GM23338 (cell line): ENCODE data around the gene DIP2B. TPM values are rescaled to one million over a fixed set of nuclear protein-coding genes. Genes with fewer than 3 reads are reported as not detected.

Experiments used
- ATAC-seq: fragments of 200-7000 bp; cut with Tn5 transposase; 3 replicates; pipeline ENCODE4 v1.9.1; 2020
- DNase-seq: peaks from one replicate; pipeline ENCODE4 v3.0.0-alpha.2; 2015; ENCODE audit warnings: low spot score
- H2AFZ ChIP-seq: fragments of 200-600 bp; sonication (generic); 2 replicates; pipeline ENCODE4 v1.8.0; 2016; ENCODE audit warnings: antibody characterized with exemption, mild to moderate bottlenecking, moderate library complexity
- H3F3A ChIP-seq: fragments of 200-600 bp; sonication (generic); replicated peaks from 2 replicates; pipeline ENCODE4 v1.8.0; 2017; ENCODE audit warnings: antibody characterized with exemption, mixed run types, low read depth
- H3K27ac ChIP-seq: fragments of 200-600 bp; sonication (generic); 2 replicates; pipeline ENCODE4 v1.6.1; 2016; ENCODE audit warnings: low read depth
- H3K27me3 ChIP-seq: fragments of 200-600 bp; sonication (generic); 2 replicates; pipeline ENCODE4 v1.8.0; 2016; ENCODE audit warnings: mild to moderate bottlenecking, mixed run types, moderate library complexity; ENCODE audit not compliant: insufficient read depth
- H3K36me3 ChIP-seq: fragments of 200-600 bp; sonication (generic); 2 replicates; pipeline ENCODE4 v1.8.0; 2016; ENCODE audit warnings: mild to moderate bottlenecking; ENCODE audit not compliant: insufficient read depth
- H3K4me1 ChIP-seq: fragments of 200-600 bp; sonication (generic); 2 replicates; pipeline ENCODE4 v1.8.0; 2016; ENCODE audit warnings: mild to moderate bottlenecking, moderate library complexity; ENCODE audit not compliant: insufficient read depth
- H3K4me2 ChIP-seq: fragments of 200-600 bp; sonication (generic); 2 replicates; pipeline ENCODE4 v1.7.1; 2017; ENCODE audit warnings: mixed run types
- H3K4me3 ChIP-seq: fragments of 200-600 bp; sonication (generic); 2 replicates; pipeline ENCODE4 v1.6.1; 2016; ENCODE audit warnings: mixed run types
- H3K79me2 ChIP-seq: fragments of 200-600 bp; sonication (generic); replicated peaks from 2 replicates; pipeline ENCODE4 v1.8.0; 2017; ENCODE audit warnings: mild to moderate bottlenecking; ENCODE audit not compliant: insufficient read depth
- H3K9me2 ChIP-seq: fragments of 200-600 bp; sonication (generic); 2 replicates; pipeline ENCODE4 v1.8.0; 2017; ENCODE audit not compliant: insufficient read depth
- H4K20me1 ChIP-seq: fragments of 200-600 bp; sonication (generic); replicated peaks from 2 replicates; pipeline ENCODE4 v1.8.0; 2017; ENCODE audit warnings: mild to moderate bottlenecking; ENCODE audit not compliant: insufficient read depth
- H3K27ac Mint-ChIP-seq: 2 replicates; pipeline ENCODE4 v1.8.0; 2020; ENCODE audit warnings: inconsistent platforms, mild to moderate bottlenecking, moderate library complexity, mixed read lengths
- H3K27me3 Mint-ChIP-seq: 3 replicates; pipeline ENCODE4 v1.8.0; 2022; ENCODE audit warnings: low read depth, mild to moderate bottlenecking, moderate library complexity, mixed read lengths, inconsistent platforms; ENCODE audit not compliant: insufficient read depth, poor library complexity
- H3K36me3 Mint-ChIP-seq: 3 replicates; pipeline ENCODE4 v1.8.0; 2021; ENCODE audit warnings: low read depth, mild to moderate bottlenecking, inconsistent platforms, moderate library complexity, mixed read lengths
- H3K4me1 Mint-ChIP-seq: 3 replicates; pipeline ENCODE4 v1.8.0; 2020; ENCODE audit warnings: mild to moderate bottlenecking, inconsistent platforms, mixed read lengths
- H3K4me3 Mint-ChIP-seq: 3 replicates; pipeline ENCODE4 v1.8.0; 2021; ENCODE audit warnings: moderate library complexity, mild to moderate bottlenecking, inconsistent platforms, mixed read lengths
- H3K9me3 Mint-ChIP-seq: 3 replicates; pipeline ENCODE4 v1.8.0; 2020; ENCODE audit warnings: moderate library complexity, mild to moderate bottlenecking, inconsistent platforms, mixed read lengths
- CREB1 ChIP-seq: fragments of 250-450 bp; sonication (Bioruptor Pico); IDR thresholded peaks from 2 replicates; pipeline ENCODE4 v1.5.0; 2020; ENCODE audit warnings: low read depth, mild to moderate bottlenecking, moderate library complexity
- CTCF ChIP-seq, 2 experiments: fragments of 200-600 bp in 1 of 2; sonication (generic) in 1 of 2; conservative IDR thresholded peaks; 2 replicates each; pipeline versions ENCODE4 v1.5.1 to v1.6.1; 2016 to 2017; ENCODE audit warnings: antibody characterized with exemption in 2 of 2, low read depth in 2 of 2, mild to moderate bottlenecking in 2 of 2, moderate library complexity in 1 of 2
- ETS1 ChIP-seq: IDR thresholded peaks from 2 replicates; pipeline ENCODE4 v1.6.1; 2016; ENCODE audit warnings: antibody characterized with exemption
- EZH2 ChIP-seq: fragments of 200-600 bp; sonication (generic); IDR thresholded peaks from one replicate; pipeline ENCODE4 v1.8.0; 2017; ENCODE audit warnings: antibody characterized with exemption, mild to moderate bottlenecking, low read depth; ENCODE audit not compliant: unreplicated experiment
- EZH2phosphoT487 ChIP-seq: fragments of 200-600 bp; sonication (generic); IDR thresholded peaks from one replicate; pipeline ENCODE4 v1.8.1; 2018; ENCODE audit warnings: antibody characterized with exemption; ENCODE audit not compliant: unreplicated experiment
- JUNB ChIP-seq: IDR thresholded peaks from one replicate; pipeline ENCODE4 v1.6.1; 2016; ENCODE audit warnings: antibody characterized with exemption; ENCODE audit not compliant: unreplicated experiment
- NANOG ChIP-seq: IDR thresholded peaks from 2 replicates; pipeline ENCODE4 v1.6.1; 2016; ENCODE audit warnings: antibody characterized with exemption, borderline replicate concordance
- POLR2AphosphoS5 ChIP-seq: IDR thresholded peaks from 2 replicates; pipeline ENCODE4 v1.6.1; 2016; ENCODE audit warnings: antibody characterized with exemption, low read depth
- ZNF114 ChIP-seq: fragments of 250-450 bp; sonication (Bioruptor Pico); IDR thresholded peaks from 2 replicates; pipeline ENCODE4 v1.5.0; 2020; ENCODE audit warnings: mild to moderate bottlenecking, moderate library complexity
- ZNF331 ChIP-seq: fragments of 250-450 bp; sonication (Bioruptor Pico); IDR thresholded peaks from 2 replicates; pipeline ENCODE4 v1.5.0; 2020; ENCODE audit warnings: low read depth, mild to moderate bottlenecking, moderate library complexity
- ZNF462 ChIP-seq: fragments of 250-450 bp; sonication (Bioruptor Pico); IDR thresholded peaks from 2 replicates; pipeline ENCODE4 v1.5.0; 2020; ENCODE audit warnings: mild to moderate bottlenecking, moderate library complexity
- polyA plus RNA-seq: library from polyadenylated mRNA; unstranded; fragments of >200 nt; fragmentation: Nextera tagmentation; extraction: Ambion mirVana; gene quantifications from 2 replicates; pipeline ENCODE4 v1.2.1, GENCODE V29; 2016
- total RNA-seq: library from RNA; depleted of rRNA; stranded (reverse); fragments of >200 nt; shearing (Covaris generic); gene quantifications from 2 replicates; pipeline ENCODE4 v1.2.3, GENCODE V29; 2014

Gene DIP2B
- total and polyA plus RNA-seq, 2 experiments from 2014 or later: 8.0 to 36.4 TPM

- TF ChIP-seq ZNF462 (no peak), CREB1 (CRISPR knock-in tag) (no peak), EZH2 (no peak), ETS1 (no peak), ZNF331 (CRISPR knock-in tag) (no peak), JUNB (no peak), POLR2AphosphoS5 (no peak)
Measured at GRCh38 chr12:50528800-50529199, 24.0 kb downstream of the DIP2B start (continued).

- Histone ChIP-seq H3K36me3 (no peaks in the 10 kb centered on the region), H3K79me2 (peaks cover 72% of the 10 kb centered on the region), H3K9me2 (no peaks in the 10 kb centered on the region), H3K4me3 (no peak overlapping the region), H3K27ac (no peak overlapping the region), H2AFZ (no peak overlapping the region), H3F3A (0 out of 2 replicates have a peak, but pooled peaks cover 4% of the 10 kb centered on the region), H4K20me1 (peaks cover 7% of the 10 kb centered on the region; the same call in 1 of the 2 replicates), H3K27me3 (no peaks in the 10 kb centered on the region), H3K4me2 (no peak overlapping the region), H3K4me1 (peaks cover 40% of the 10 kb centered on the region)
- H3K27ac Mint-ChIP-seq: no peak overlapping the region
- H3K9me3 Mint-ChIP-seq: no peaks in the 10 kb centered on the region
- peaks cover 16% of the 10 kb centered on the region for H3K4me1 Mint-ChIP-seq
- DNase-seq (no peak), ATAC-seq (no peak)
- no peaks in the 10 kb centered on the region for H3K27me3 Mint-ChIP-seq
- peaks cover 3% of the 10 kb centered on the region; the same call in 1 of the 3 replicates for H3K36me3 Mint-ChIP-seq
- H3K4me3 Mint-ChIP-seq: no peak overlapping the region
- TF ChIP-seq ZNF331 (CRISPR knock-in tag): no peak
- no peak for TF ChIP-seq CREB1 (CRISPR knock-in tag)
- TF ChIP-seq POLR2AphosphoS5: no peak
- no peak for TF ChIP-seq ZNF114 (CRISPR knock-in tag)
- TF ChIP-seq ETS1: no peak
- no peak for TF ChIP-seq CTCF (conservative IDR thresholded peaks at IDR 0.05; ENCODE audit: low read depth in 2 of 2)
- no peak for TF ChIP-seq NANOG
- no peak for TF ChIP-seq EZH2phosphoT487
Measured at GRCh38 chr12:50529345-50529744, 24.6 kb downstream of the DIP2B start.
